ENCODE data around the gene PIGZ.

Gene PIGZ

DNA sequence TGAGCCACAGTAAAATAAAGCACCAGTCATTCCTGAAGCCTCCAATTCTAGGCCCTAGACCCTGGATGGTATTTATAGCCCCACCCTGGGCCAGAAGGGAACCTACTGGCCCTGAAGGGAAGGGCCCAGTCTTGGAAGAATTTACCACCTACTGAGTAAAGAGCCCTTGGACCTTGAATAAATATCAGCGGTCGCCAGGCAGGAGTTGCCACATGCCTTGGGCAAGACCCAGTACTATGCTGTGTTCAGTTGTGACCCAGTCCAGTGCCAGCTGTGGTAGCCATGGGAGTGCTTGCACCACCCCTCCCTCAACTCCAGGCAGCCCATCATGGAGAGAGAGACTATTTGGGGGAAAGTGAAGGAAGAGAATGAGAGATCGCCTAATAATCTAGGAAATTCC is 53.3 kb downstream of the PIGZ start:
- DNase-seq = no peak
- Histone ChIP-seq H3K9me3 (ENCODE audit: control insufficient read depth, low read length) (no peaks in the 10 kb centered on the region), H3K27me3 (replicated peaks; ENCODE audit: control insufficient read depth, insufficient read depth, low read length, poor library complexity, severe bottlenecking) (no peaks in the 10 kb centered on the region), H3K4me1 (ENCODE audit: control insufficient read depth, insufficient read depth, low read length, poor library complexity, severe bottlenecking) (no peaks in the 10 kb centered on the region), H3K36me3 (ENCODE audit: control insufficient read depth, insufficient read depth, low read length) (peaks cover 16% of the 10 kb centered on the region), H3K4me3 (ENCODE audit: insufficient read depth, low read depth, low read length, poor library complexity, severe bottlenecking) (no peak overlapping the region), H3K27ac (ENCODE audit: insufficient read depth, low read length, poor library complexity, severe bottlenecking) (no peak overlapping the region)

DNA sequence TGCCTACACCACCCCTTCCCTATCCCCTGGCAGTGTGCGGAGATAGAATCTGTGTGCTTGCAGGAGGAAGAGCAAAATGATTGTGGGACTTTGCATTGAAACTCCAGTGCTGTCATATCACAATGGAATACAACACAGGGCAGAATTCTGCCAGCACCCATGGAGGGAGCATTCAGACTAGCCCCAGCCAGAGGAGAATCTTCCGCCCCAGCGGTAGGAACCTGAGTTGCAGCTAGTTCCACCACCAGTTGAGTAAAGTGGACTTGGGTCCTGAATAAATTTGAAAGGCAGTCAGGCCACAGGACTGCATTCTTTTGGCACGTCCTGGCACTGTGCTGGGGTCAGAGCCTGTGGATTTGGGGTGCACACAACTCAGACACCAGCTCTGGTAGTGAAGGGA is 53.8 kb downstream of the PIGZ start:
- H3K4me1 ChIP-seq (ENCODE audit: control insufficient read depth, insufficient read depth, low read length, poor library complexity, severe bottlenecking) = no peaks in the 10 kb centered on the region
- H3K27ac ChIP-seq (ENCODE audit: insufficient read depth, low read length, poor library complexity, severe bottlenecking) = no peak overlapping the region
- no peaks in the 10 kb centered on the region for H3K27me3 ChIP-seq (replicated peaks; ENCODE audit: control insufficient read depth, insufficient read depth, low read length, poor library complexity, severe bottlenecking)
- H3K36me3 ChIP-seq (ENCODE audit: control insufficient read depth, insufficient read depth, low read length) = peaks cover 16% of the 10 kb centered on the region
- H3K9me3 ChIP-seq (ENCODE audit: control insufficient read depth, low read length) = no peaks in the 10 kb centered on the region
- H3K4me3 ChIP-seq (ENCODE audit: insufficient read depth, low read depth, low read length, poor library complexity, severe bottlenecking) = no peak overlapping the region
- no peak for DNase-seq

DNA sequence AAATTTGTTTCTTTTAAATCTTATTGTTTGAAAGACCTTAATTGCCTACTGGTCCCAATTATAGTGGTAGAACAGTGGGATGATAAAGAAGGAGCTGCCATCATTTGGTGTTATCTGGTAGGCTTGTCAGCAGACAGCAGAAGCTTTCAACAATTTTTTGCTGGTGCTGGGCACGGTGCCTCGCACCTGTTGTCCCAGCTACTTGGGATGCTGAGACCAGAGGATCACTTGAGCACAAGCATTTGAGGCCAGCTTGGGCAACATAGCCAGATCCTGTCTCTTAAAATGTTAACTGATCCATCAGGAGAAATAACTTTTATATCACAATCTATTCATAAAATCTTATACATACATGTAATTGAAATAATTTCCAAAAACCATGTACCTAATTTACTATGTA is 64.9 kb downstream of the PIGZ start:
- Histone ChIP-seq H3K27me3 (replicated peaks; ENCODE audit: control insufficient read depth, insufficient read depth, low read length, poor library complexity, severe bottlenecking) (no peaks in the 10 kb centered on the region), H3K4me3 (ENCODE audit: insufficient read depth, low read depth, low read length, poor library complexity, severe bottlenecking) (no peak overlapping the region), H3K27ac (ENCODE audit: insufficient read depth, low read length, poor library complexity, severe bottlenecking) (no peak overlapping the region), H3K9me3 (ENCODE audit: control insufficient read depth, low read length) (no peaks in the 10 kb centered on the region), H3K4me1 (ENCODE audit: control insufficient read depth, insufficient read depth, low read length, poor library complexity, severe bottlenecking) (no peaks in the 10 kb centered on the region), H3K36me3 (ENCODE audit: control insufficient read depth, insufficient read depth, low read length) (peaks cover 56% of the 10 kb centered on the region)
- DNase-seq = no peak

DNA sequence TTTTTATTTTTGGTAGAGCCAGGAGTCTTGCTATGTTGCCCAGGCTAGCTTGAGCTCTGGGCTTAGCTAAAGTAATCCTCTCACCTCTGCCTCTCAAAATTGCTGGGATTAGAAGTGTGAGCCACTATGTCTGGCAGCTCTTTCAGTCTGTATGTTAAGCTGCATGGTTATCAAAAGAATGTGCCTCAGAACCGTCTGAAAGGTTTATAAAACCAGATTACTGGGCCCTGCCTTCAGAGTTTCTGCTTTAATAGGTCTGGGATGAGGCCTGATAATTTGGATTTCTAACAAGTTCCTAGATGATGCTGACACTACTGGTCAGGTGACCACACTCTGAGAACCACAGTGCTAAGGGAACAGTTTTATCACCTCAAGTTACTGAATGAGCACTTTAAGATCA is 66.3 kb downstream of the PIGZ start:
- Histone ChIP-seq H3K9me3 (ENCODE audit: control insufficient read depth, low read length) (no peaks in the 10 kb centered on the region), H3K36me3 (ENCODE audit: control insufficient read depth, insufficient read depth, low read length) (peaks cover 56% of the 10 kb centered on the region), H3K27ac (ENCODE audit: insufficient read depth, low read length, poor library complexity, severe bottlenecking) (no peak overlapping the region), H3K4me3 (ENCODE audit: insufficient read depth, low read depth, low read length, poor library complexity, severe bottlenecking) (no peak overlapping the region), H3K4me1 (ENCODE audit: control insufficient read depth, insufficient read depth, low read length, poor library complexity, severe bottlenecking) (no peaks in the 10 kb centered on the region), H3K27me3 (replicated peaks; ENCODE audit: control insufficient read depth, insufficient read depth, low read length, poor library complexity, severe bottlenecking) (no peaks in the 10 kb centered on the region)
- DNase-seq = no peak

DNA sequence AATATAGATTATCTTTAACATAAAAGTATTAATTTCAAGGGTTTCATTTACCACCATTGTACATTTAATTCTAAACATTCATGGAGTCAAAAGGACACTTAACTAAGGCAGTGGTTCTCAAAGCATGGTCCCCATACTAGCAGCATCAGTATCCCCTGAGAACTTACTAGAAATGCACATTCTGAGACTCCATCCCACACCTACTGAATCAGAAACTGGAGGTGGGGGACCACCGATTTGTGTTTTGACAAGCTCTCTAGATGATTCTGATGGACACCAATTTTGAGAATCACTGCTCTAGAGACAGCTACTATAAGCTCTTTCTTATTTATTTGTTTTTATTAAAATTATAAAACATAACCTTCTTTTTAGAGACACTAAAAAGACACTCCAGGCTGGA is 66.9 kb downstream of the PIGZ start:
- DNase-seq = no peak
- H3K4me3 ChIP-seq (ENCODE audit: insufficient read depth, low read depth, low read length, poor library complexity, severe bottlenecking) = no peak overlapping the region
- H3K4me1 ChIP-seq (ENCODE audit: control insufficient read depth, insufficient read depth, low read length, poor library complexity, severe bottlenecking) = no peaks in the 10 kb centered on the region
- H3K27ac ChIP-seq (ENCODE audit: insufficient read depth, low read length, poor library complexity, severe bottlenecking) = no peak overlapping the region
- H3K36me3 ChIP-seq (ENCODE audit: control insufficient read depth, insufficient read depth, low read length) = peaks cover 56% of the 10 kb centered on the region
- no peaks in the 10 kb centered on the region for H3K9me3 ChIP-seq (ENCODE audit: control insufficient read depth, low read length)
- no peaks in the 10 kb centered on the region for H3K27me3 ChIP-seq (replicated peaks; ENCODE audit: control insufficient read depth, insufficient read depth, low read length, poor library complexity, severe bottlenecking)

Measured in effector memory CD4-positive, alpha-beta T cell (primary cell).